Activated CD4-positive, alpha-beta T cell treated with anti-CD3 and anti-CD28 coated beads, Interleukin-10, Interleukin-2, amounts not matched to agents 100 ng/mL and 50 ng/mL, durations not matched to agents 16 hours and 8 hours (primary cell): ENCODE measurements around the gene AMPD3.

Experiments used
- DNase-seq: peaks from one replicate; pipeline ENCODE4 v3.0.0-alpha.2; 2020

The AMPD3 gene

GRCh38 chr11:10543782-10544181 lies 88.7 kb downstream of the AMPD3 start:
- no peak for DNase-seq

- no peak for DNase-seq
Measured at GRCh38 chr11:10544491-10545465, 89.7 kb downstream of the AMPD3 start.

GRCh38 chr11:10550503-10551289 lies 95.6 kb downstream of the AMPD3 start:
- DNase-seq, result no peak

GRCh38 chr11:10551290-10551592 lies 96.2 kb downstream of the AMPD3 start:
- DNase-seq, result no peak

GRCh38 chr11:10551845-10552352 lies 96.8 kb downstream of the AMPD3 start:
- no peak for DNase-seq

- no peak for DNase-seq
Measured at GRCh38 chr11:10556590-10556989, 101.5 kb downstream of the AMPD3 start.
